Natural killer cell treated with Interleukin-12 subunit alpha and Interleukin-12 subunit beta and Interleukin-15 and Interleukin-18, amount 100 ng/mL, for 72 hours (primary cell): ENCODE data around the gene MEX3C. TPM values are rescaled to one million over a fixed set of nuclear protein-coding genes. Genes with fewer than 3 reads are reported as not detected.

ENCODE experiments used
- ATAC-seq, 2 donors: fragments of 150-1000 bp; cut with Tn5 transposase in 1 of 2; sonication (Bioruptor Pico), chemical (Tn5 transposase) in 1 of 2; 2 replicates each; pipeline ENCODE4 v1.10.0; 2021
- DNase-seq: peaks from one replicate; pipeline ENCODE4 v3.0.0; 2022; ENCODE audit warnings: low spot score
- H3K27ac Mint-ChIP-seq, 2 donors: 1 replicate in 1 of 2; 2 replicates in 1 of 2; pipeline ENCODE4 v1.8.0; 2022; ENCODE audit warnings: mixed read lengths in 2 of 2, mild to moderate bottlenecking in 1 of 2, moderate library complexity in 1 of 2
- H3K27me3 Mint-ChIP-seq, 2 donors: 1 replicate in 1 of 2; 2 replicates in 1 of 2; pipeline ENCODE4 v1.8.0; 2022; ENCODE audit warnings: mixed read lengths in 2 of 2
- H3K36me3 Mint-ChIP-seq: one replicate; pipeline ENCODE4 v1.8.0; 2022; ENCODE audit warnings: mixed read lengths
- H3K4me1 Mint-ChIP-seq, 2 donors: 1 replicate in 1 of 2; 2 replicates in 1 of 2; pipeline ENCODE4 v1.8.0; 2022; ENCODE audit warnings: low read depth in 2 of 2, mixed read lengths in 2 of 2, mild to moderate bottlenecking in 1 of 2
- H3K4me3 Mint-ChIP-seq: one replicate; pipeline ENCODE4 v1.8.0; 2022; ENCODE audit warnings: mixed read lengths
- H3K9me3 Mint-ChIP-seq: 2 replicates; pipeline ENCODE4 v1.8.0; 2022; ENCODE audit warnings: mixed read lengths
- total RNA-seq, 2 donors: library from RNA; stranded (reverse); gene quantifications; one replicate each; pipeline ENCODE4 v1.2.3, GENCODE V29; 2022

MEX3C gene
- total RNA-seq, 2 donors from 2014 or later: 91.8 to 174 TPM

DNA sequence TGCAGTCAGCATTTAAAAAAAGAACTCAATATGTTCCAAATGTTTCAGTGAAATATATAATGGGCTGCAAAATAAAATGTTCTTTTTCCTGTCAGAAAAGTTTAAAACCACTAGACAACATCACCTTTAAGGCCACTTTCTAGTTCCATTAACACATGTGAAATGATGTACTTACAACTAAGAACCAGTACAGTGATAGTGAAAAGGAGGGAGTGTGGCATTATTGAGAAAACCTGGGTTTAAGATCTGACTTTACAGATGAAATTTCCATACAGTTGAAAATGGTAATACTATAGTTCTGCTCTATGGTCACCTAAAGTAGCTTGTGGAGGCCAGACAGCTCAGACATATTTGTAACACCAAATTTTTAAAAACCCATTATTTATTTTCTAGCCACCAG lies 14.7 kb downstream of the MEX3C start:
- ATAC-seq (peak; percentile 52 to 73), DNase-seq (no peak)
- peaks cover 25% of the 10 kb centered on the region for H3K36me3 Mint-ChIP-seq
- peak overlapping the region; percentile 55 for H3K4me3 Mint-ChIP-seq
- H3K27ac Mint-ChIP-seq: peak overlapping the region; percentile 63 to 81
- no peaks in the 10 kb centered on the region for H3K27me3 Mint-ChIP-seq
- H3K9me3 Mint-ChIP-seq: no peaks in the 10 kb centered on the region
- peaks cover 66 to 78% of the 10 kb centered on the region in 2 donors for H3K4me1 Mint-ChIP-seq

DNA sequence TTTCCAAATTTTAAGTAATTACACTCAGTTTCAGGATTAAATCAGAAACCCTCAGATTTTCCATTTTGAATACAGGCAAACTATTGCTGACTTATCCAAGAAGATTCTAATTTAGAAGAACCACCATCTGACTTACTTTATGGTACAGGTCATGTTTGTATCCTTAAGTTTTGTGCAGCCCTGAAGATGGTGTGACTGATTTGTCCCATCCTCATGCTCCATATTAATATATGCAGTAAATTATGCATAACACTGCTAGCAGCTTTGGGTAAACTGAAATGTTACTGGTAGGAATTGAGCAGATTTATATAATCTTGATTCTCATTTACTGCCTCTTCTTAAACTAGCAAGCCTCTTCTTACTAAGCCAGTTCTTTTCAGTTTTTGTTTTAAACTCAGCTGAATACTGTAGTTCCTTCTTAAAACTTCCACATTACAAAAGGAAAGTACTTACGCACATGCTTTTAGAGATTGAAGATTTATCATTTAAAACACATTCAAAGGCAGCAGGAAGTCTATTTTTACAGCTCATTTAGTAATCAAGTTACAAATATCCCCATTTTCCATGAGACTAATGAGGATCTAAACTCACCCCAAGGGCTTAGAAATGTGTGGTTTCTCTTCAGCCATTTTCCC lies 25.7 kb downstream of the MEX3C start:
- Mint-ChIP-seq H3K27me3 (no peaks in the 10 kb centered on the region), H3K9me3 (no peaks in the 10 kb centered on the region), H3K4me1 (peaks cover 76 to 88% of the 10 kb centered on the region in 2 donors), H3K27ac (peak overlapping the region; percentile 98 to 99), H3K4me3 (peak overlapping the region; percentile 80), H3K36me3 (peaks cover 25% of the 10 kb centered on the region)
- peak; percentile 40 to 42 for ATAC-seq
- no peak for DNase-seq

DNA sequence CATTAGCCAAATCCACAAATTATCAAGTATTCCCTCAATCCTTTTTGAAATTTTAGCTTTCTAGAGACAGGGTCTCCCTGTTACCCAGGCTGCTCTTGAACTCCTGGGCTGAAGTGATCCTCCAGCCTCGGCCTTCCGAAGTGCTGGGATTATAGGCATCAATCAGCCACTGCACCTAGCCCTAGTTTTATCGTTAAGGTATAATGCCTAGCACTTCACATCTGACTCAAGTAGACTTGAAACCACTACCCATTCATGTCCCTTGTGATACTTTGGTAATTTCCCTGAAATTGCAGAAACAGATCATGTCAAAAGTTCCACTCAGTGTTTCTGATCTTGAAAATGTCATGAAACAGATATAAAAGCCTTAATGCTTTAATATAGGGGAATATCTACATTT lies 26.3 kb downstream of the MEX3C start:
- H3K27ac Mint-ChIP-seq: peak overlapping the region; percentile 98 to 99
- H3K4me1 Mint-ChIP-seq: peaks cover 71 to 83% of the 10 kb centered on the region in 2 donors
- H3K36me3 Mint-ChIP-seq: peaks cover 20% of the 10 kb centered on the region
- no peaks in the 10 kb centered on the region for H3K27me3 Mint-ChIP-seq
- no peak for DNase-seq
- no peaks in the 10 kb centered on the region for H3K9me3 Mint-ChIP-seq
- H3K4me3 Mint-ChIP-seq: peak overlapping the region; percentile 80
- peak; percentile 70 to 85 for ATAC-seq

DNA sequence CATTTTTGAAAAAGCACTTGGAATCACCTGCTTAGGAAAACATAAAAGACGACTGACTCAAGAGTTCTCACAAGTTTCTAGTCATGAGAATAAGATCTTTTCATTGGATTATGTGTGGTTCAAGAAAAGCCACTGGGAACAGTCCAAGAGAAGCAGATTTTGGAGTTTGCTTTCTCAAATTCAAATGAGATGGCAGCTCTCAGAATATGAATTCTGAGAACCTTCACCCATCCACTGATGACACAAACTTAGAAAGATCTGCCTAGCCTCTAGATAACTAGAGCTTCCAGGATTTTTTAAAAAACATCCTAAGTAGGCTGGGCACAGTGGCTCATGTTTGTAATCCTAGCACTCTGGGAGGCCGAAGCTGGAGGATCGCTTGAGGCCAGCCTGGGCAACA lies 26.8 kb downstream of the MEX3C start:
- Mint-ChIP-seq H3K4me1 (peaks cover 66 to 78% of the 10 kb centered on the region in 2 donors), H3K27me3 (no peaks in the 10 kb centered on the region), H3K9me3 (no peaks in the 10 kb centered on the region), H3K27ac (peak overlapping the region; percentile 98 to 99), H3K36me3 (peaks cover 14% of the 10 kb centered on the region), H3K4me3 (peak overlapping the region; percentile 80)
- no peak for DNase-seq
- ATAC-seq: no peak

DNA sequence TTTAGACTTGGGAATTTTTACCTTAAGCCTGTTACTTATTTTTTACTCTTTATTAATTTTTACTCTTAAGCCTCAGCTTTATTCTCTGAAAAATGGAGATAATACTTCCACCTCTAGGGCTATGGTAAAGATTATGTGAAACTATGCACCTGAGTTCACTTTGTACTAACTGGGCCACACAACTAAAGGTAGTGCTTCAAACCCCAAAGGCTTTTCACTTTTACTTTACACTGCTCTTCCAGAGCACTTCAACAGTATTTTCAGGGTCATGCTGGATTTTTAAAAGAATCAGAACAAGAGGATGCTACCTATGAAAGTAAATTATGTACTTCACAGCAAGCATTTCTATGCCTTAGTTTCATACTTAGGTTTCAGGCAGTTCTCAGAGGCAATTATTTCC lies 27.8 kb downstream of the MEX3C start:
- H3K27me3 Mint-ChIP-seq: no peaks in the 10 kb centered on the region

DNA sequence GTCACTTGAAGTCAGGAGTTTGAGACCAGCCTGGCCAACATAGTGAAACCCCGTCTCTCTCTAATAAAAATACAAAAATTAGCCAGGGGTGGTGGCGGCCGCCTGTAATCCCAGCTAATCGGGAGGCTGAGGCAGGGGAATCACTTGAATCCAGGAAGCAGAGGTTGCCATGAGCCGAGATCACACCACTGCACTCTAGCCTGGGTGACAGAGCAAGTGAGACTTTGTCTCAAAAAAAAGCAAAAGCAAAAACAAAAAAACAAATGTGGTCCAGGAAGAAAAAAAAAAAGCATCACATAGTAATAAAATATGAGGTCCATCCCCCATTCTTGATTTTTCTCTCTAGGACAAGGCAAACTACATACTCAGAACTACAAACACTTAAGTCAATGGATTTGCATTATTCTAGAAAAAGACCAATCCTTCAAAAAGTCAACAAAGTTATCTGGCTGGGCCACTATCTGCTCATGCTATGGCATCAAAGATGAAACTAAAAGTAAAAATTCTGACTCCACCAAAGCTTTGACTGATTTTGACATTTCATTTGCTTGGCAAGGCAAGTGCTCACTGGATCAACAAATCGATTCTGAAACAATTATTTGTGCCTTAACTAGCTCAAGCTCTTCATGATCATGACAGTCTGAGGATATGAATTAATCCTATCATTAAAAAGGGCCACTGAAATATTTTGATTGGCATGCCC lies 28.4 kb downstream of the MEX3C start:
- peak overlapping the region; percentile 98 to 99 for H3K27ac Mint-ChIP-seq
- H3K4me3 Mint-ChIP-seq: peak overlapping the region; percentile 80
- no peaks in the 10 kb centered on the region for H3K9me3 Mint-ChIP-seq
- no peak for DNase-seq
- peak; percentile 58 to 68 for ATAC-seq
- no peaks in the 10 kb centered on the region for H3K27me3 Mint-ChIP-seq
- H3K4me1 Mint-ChIP-seq: peaks cover 76 to 82% of the 10 kb centered on the region in 2 donors
- H3K36me3 Mint-ChIP-seq: peaks cover 11% of the 10 kb centered on the region

More for the DNA sequence above, 27.8 kb downstream of the MEX3C start:
- Mint-ChIP-seq H3K36me3 (peaks cover 11% of the 10 kb centered on the region), H3K9me3 (no peaks in the 10 kb centered on the region), H3K4me1 (peaks cover 72 to 82% of the 10 kb centered on the region in 2 donors), H3K27ac (peak overlapping the region; percentile 98 to 99), H3K4me3 (peak overlapping the region; percentile 80)
- no peak for ATAC-seq
- no peak for DNase-seq

DNA sequence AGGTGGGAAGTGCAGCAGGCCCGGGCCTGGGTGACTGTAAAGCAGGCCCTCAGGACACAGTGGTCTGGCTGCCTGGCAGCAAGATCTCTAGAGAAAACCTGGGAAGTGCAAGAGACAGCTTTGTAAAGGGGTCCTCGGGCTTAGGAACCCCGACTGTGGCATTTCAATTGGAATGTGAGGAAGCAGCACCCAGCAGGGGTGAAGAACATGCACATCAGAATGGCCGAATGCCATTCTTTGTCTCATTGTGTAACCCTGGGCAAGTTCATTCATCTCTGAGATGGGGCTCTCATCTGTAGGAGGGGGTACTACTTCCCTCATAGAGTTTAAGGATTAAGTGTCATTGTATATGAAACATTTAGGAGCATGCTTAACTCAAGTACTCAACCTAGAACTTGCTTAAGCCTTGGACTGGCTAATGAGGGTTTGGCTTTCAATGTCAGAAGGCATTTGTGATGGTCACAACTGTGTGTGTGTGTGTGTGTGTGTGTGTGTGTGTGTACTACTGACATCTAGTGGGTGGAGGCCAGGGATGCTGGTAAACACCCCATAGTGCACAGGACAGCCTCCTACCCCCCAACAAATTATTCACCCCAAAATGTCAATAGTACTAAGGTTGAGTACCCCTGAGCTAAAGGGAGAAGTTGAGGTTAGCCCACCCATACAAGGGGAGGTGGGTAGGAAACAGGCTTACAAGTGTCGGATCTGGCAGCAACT lies 29.3 kb downstream of the MEX3C start:
- ATAC-seq: no peak
- Mint-ChIP-seq H3K36me3 (peaks cover 11% of the 10 kb centered on the region), H3K4me3 (peak overlapping the region; percentile 80), H3K27ac (peak overlapping the region; percentile 98 to 99), H3K4me1 (peaks cover 78 to 84% of the 10 kb centered on the region in 2 donors), H3K9me3 (no peaks in the 10 kb centered on the region), H3K27me3 (no peaks in the 10 kb centered on the region)
- DNase-seq: no peak

DNA sequence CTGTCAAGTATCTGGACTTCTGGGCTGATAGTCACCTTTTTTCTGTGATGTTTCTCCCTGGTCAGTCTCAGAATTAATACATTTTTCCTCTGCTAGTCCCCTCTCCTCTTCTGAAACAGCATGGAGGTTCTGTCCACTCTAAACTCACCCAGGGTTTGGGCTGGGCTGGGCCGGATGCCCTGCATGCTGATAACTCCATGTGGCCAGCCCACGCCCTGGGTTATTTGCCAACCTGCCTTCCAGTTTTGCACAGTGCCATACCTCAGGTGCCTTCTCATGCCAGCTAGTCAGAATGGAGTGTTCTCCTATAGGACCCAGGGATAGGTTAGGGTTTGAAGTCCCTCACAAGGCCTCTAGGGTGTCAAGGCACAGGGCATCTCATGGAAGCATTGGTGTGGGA lies 32.2 kb downstream of the MEX3C start:
- ATAC-seq: no peak
- H3K9me3 Mint-ChIP-seq: no peaks in the 10 kb centered on the region
- DNase-seq: no peak
- H3K36me3 Mint-ChIP-seq: peaks cover 7% of the 10 kb centered on the region
- H3K4me3 Mint-ChIP-seq: peak overlapping the region; percentile 33
- H3K4me1 Mint-ChIP-seq: peaks cover 68 to 72% of the 10 kb centered on the region in 2 donors
- no peaks in the 10 kb centered on the region for H3K27me3 Mint-ChIP-seq
- peak overlapping the region; percentile 80 to 95 for H3K27ac Mint-ChIP-seq

DNA sequence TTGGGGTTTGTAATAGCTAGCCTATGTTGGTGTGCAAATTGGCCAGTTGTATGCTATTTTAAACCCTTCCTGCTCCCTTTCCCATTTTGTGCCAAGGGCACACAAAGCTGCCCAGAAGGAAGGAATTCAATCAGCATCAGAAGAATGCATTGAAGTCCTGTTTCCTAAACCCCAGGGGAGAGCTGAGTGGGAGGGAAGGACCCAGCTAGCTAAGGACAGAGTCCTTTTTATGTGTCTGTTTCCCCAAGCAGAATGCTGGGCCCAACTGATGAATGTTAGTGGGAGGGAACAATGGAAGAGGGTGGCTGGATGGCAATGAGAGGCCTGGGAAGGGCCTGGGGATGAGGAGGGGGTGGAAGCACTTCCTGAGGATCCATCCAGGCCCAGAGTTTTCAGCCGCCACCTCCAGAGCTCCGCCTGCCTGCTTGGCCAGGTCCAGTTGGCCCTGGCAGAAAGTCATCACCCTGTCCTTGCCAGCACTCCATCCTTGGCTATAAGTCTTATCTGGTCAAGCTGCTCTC lies 32.7 kb downstream of the MEX3C start:
- no peak for DNase-seq
- H3K27ac Mint-ChIP-seq: peak overlapping the region; percentile 80 to 95
- H3K9me3 Mint-ChIP-seq: no peaks in the 10 kb centered on the region
- H3K4me3 Mint-ChIP-seq: peak overlapping the region; percentile 64
- H3K27me3 Mint-ChIP-seq: no peaks in the 10 kb centered on the region
- H3K36me3 Mint-ChIP-seq: peaks cover 2% of the 10 kb centered on the region
- H3K4me1 Mint-ChIP-seq: peaks cover 66 to 72% of the 10 kb centered on the region in 2 donors
- ATAC-seq: peak in 1 of 2 donors; percentile 1

DNA sequence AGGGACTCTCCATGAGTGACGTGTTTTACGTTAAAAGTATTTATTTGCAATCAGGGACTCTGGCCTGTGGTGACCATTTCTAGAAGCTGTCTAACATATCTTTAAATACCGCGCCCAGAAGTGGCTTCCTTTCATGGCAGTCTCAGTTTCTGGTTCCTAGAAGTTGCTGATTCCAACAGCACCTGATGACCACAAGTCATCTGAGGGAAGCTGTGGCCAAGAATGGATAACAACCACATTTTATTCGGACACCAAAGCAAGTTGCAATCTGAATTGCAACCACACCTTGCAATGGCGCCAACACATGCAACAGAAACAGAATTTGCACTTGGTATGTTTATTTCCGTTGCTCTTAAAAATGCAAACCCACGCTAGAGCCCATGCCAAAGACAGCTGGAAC lies 33.1 kb downstream of the MEX3C start:
- Mint-ChIP-seq H3K27ac (peak overlapping the region; percentile 80 to 95), H3K4me1 (peaks cover 64 to 71% of the 10 kb centered on the region in 2 donors)
- peak; percentile 72 for DNase-seq

DNA sequence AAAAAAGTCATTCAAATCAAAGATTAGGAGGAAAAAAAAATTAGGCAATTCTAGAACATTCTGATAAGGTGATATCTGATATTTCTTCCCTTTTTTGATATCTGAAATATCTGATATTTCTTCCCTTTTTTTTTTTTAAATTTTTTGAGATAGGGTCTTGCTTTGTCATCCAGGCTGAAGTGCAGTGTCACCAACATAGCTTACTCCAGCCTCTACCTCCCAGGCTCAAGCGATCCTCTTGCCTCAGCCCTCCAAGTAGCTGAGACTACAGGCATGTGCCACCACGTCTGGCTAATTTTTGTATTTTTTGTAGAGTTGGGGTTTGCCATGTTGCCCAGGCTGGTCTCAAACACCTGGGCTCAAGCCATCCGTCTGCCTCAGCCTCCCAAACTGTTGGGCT lies 33.9 kb downstream of the MEX3C start:
- no peak for DNase-seq

More for the DNA sequence above, 33.1 kb downstream of the MEX3C start:
- no peaks in the 10 kb centered on the region for H3K27me3 Mint-ChIP-seq
- H3K9me3 Mint-ChIP-seq: no peaks in the 10 kb centered on the region
- ATAC-seq: peak; percentile 67 to 77
- no peaks in the 10 kb centered on the region for H3K36me3 Mint-ChIP-seq
- peak overlapping the region; percentile 64 for H3K4me3 Mint-ChIP-seq

DNA sequence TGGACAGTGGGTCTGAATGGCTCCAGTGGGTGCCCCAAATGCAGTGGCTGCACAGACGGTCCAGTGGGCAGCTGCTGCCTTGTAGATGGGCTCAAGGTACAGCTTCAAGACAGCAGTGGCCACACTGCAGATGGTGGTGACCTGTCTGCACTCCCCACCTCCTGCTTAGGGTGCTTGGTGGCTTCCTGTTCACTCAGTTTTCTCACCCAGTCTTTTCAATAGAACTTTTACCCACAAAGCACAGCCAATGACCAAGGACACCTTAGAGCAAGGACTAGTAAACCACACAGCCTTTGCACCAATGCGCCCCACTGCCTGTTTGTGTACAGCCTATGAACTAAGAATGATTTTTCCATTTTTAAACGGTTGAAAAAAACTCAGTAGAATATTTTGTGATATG lies 34.9 kb downstream of the MEX3C start:
- Mint-ChIP-seq H3K9me3 (no peaks in the 10 kb centered on the region), H3K4me3 (peak overlapping the region; percentile 64), H3K27ac (peak overlapping the region; percentile 80 to 95), H3K36me3 (peaks cover 5% of the 10 kb centered on the region), H3K4me1 (peaks cover 52 to 63% of the 10 kb centered on the region in 2 donors), H3K27me3 (no peaks in the 10 kb centered on the region)
- DNase-seq (peak; percentile 67), ATAC-seq (peak; percentile 64 to 74)

More for the DNA sequence above, 33.9 kb downstream of the MEX3C start:
- Mint-ChIP-seq H3K27me3 (no peaks in the 10 kb centered on the region), H3K27ac (peak overlapping the region; percentile 80 to 95), H3K36me3 (peaks cover 5% of the 10 kb centered on the region), H3K4me1 (peaks cover 62 to 70% of the 10 kb centered on the region in 2 donors), H3K9me3 (no peaks in the 10 kb centered on the region), H3K4me3 (peak overlapping the region; percentile 64)
- ATAC-seq: no peak

DNA sequence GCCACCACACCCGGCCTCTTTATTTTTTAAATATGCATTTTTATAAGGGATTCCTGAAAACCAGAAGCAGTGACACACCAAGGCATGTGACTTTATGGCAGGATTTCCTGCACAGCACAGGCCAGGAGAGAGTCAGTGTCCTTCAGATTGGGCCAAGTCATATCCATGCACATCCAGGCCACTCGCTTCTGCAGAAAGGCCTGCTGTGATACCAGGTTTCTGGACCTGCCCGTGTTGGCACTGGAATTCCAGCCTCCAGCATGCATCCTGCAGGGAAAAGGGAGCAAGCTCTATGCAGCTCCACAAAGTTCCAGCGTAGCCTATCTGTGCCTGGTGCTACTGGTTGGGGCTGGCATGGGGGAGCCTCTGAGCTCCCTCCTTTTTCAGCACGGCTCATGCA lies 36.8 kb downstream of the MEX3C start:
- Mint-ChIP-seq H3K36me3 (peaks cover 5% of the 10 kb centered on the region), H3K4me1 (peaks cover 48 to 60% of the 10 kb centered on the region in 2 donors), H3K27ac (no peak overlapping the region), H3K4me3 (no peak overlapping the region), H3K9me3 (no peaks in the 10 kb centered on the region), H3K27me3 (no peaks in the 10 kb centered on the region)
- DNase-seq (no peak), ATAC-seq (no peak)
